Activated CD8-positive, alpha-beta memory T cell treated with anti-CD3 and anti-CD28 coated beads for 24 hours (primary cell): ENCODE data around the gene CDH2.

ENCODE experiments used
- DNase-seq: peaks from one replicate; pipeline ENCODE4 v3.0.0-alpha.2; 2020

CDH2 gene

GRCh38 chr18:28080876-28081300 lies 96.0 kb downstream of the CDH2 start:
- DNase-seq = no peak

- no peak for DNase-seq
These were observed 97.0 kb downstream of the CDH2 start for GRCh38 chr18:28079883-28080282.

DNA sequence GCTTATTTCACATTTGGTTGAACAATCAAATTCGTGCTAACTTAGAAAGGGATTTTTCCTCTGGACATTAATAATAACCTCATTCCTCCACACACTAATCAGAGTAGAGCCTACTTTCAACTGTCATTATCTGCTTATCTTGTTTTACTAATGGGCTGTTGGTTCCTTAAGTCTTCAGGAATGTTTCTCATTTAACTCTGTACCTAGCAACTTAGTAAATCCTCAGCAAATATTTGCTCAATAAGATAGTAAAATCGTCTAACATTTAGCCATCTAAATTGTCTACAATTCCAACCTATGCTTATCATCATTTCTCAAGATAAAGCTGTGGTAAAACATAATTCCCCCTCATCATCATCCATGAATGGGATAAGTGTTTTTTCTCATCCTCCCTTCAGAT lies 98.1 kb downstream of the CDH2 start:
- DNase-seq = no peak

DNA sequence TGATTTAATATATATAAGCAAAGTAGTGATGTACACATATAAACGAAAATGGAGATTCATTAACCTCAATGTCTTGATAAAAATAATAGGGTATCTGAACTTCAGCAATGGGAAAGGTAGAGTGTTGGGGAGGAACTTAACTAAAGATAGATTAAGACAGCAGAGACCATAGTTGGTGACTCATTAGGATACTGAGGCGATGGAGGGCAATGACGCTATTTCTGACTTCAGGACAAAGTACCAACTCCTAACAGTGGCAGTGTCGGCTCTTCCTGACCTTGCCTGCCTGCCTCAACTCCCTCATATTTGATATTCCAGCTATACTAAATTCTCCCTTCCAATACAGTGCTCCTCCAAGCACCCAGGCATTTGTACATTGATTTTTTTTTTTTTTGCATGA lies 98.6 kb downstream of the CDH2 start:
- DNase-seq = no peak

GRCh38 chr18:28075501-28075900 lies 101.4 kb downstream of the CDH2 start:
- DNase-seq = no peak

GRCh38 chr18:28074076-28074475 lies 102.9 kb downstream of the CDH2 start:
- DNase-seq = no peak

GRCh38 chr18:28073658-28074057 lies 103.3 kb downstream of the CDH2 start:
- DNase-seq = no peak

DNA sequence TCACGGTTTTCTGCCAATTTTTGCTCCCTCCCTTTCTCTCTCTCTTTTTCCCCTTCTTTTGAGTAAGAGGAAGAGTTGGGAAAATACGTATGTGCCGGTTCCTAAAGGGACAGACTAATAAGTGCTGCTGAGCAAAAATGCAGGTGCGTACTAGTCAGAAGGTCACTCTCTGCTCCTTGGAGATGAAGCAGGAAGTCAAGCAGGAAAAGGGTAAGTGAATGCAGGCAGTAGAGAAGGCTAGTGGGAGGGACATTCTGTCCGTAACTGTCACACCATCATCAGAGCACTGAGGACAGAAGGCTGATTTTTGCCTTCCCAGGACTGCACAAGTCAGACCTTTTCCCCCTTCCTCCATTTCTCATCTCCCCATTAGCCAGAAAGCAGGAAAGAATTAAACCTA lies 105.7 kb downstream of the CDH2 start:
- no peak for DNase-seq

DNA sequence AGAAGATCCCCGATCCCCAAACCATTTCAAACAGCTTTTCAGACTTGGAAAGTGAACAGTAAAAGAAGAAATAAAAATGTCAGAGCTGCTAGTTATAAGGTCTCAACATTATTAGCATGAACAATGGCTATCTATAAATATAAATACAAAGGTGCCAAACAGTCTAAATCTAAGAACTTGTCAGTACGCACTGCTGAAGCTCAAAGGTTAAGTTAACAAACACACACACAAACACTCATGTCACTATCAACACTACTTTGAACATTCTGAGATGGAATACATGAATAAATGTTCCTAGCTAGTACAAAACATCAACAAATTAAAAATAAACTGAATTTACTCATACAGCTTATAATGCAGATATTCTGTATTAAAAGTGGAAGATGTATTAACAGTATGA lies 108.7 kb downstream of the CDH2 start:
- no peak for DNase-seq

- DNase-seq = no peak
These were observed 109.6 kb downstream of the CDH2 start for GRCh38 chr18:28067346-28067745.

DNA sequence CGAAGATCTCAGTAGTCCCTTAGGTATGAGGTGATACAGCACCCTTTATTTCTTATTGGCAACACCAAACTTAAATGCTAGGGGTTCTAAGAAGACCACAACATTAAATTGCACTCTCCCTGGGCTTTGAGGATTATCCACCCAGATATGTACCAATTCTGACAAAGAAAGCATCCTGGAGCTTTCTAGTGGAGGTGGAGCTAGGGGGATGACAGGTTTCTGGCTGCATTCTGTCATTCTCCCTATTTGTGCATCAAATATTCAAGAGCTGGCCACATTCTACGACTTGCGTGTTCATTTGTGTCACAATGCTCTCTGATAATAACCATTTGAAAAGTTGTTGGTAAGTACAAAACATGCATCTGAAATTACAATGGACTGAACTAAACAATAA lies 111.1 kb downstream of the CDH2 start:
- no peak for DNase-seq

GRCh38 chr18:28065031-28065792 lies 111.7 kb downstream of the CDH2 start:
- no peak for DNase-seq

DNA sequence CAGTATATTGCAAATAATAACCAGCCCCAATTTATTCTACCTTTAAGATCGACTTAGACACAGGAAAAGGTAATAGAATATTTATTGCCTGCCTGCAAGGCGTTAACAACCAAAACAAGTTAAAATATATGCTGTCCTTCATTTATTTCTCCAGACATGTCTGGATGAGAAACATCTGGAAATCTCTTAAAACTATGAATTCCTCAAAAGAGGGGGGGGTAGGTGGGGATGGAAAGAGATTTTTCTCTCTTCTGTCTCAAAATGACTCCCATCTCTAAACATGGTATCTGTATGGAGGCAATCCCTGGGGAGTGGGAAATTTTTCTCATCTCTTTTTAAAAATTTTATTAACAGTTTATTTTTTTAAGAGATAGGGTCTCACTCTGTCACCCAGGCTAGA lies 113.0 kb downstream of the CDH2 start:
- no peak for DNase-seq

GRCh38 chr18:28063271-28063761 lies 113.6 kb downstream of the CDH2 start:
- DNase-seq = no peak

- no peak for DNase-seq
These were observed 114.5 kb downstream of the CDH2 start for GRCh38 chr18:28062443-28062842.

DNA sequence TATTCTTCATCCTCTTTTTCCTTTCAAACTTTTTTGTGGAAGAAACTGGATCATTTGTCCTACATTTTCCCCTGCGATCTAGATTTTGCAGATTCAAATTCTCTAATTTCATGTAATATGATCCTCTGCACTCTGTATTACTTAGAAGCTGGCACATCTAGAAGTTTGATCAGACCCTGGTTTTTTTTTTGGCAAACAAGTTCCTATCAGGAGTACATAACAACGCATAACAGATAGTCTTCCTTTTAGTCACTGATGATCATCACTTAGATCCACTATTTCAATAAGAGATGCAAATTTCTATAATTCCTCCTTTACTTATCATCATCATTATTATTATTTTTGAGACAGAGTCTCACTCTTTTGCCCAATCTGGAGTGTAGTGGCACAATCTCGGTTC lies 117.1 kb downstream of the CDH2 start:
- DNase-seq = no peak

GRCh38 chr18:28050545-28050944 lies 126.4 kb downstream of the CDH2 start:
- DNase-seq = no peak

- DNase-seq = no peak
These were observed 128.3 kb downstream of the CDH2 start for GRCh38 chr18:28048612-28049011.

GRCh38 chr18:28045880-28046279 lies 131.1 kb downstream of the CDH2 start:
- no peak for DNase-seq

- DNase-seq = no peak
These were observed 131.6 kb downstream of the CDH2 start for GRCh38 chr18:28045176-28045810.

- no peak for DNase-seq
These were observed 132.9 kb downstream of the CDH2 start for GRCh38 chr18:28044036-28044435.

DNA sequence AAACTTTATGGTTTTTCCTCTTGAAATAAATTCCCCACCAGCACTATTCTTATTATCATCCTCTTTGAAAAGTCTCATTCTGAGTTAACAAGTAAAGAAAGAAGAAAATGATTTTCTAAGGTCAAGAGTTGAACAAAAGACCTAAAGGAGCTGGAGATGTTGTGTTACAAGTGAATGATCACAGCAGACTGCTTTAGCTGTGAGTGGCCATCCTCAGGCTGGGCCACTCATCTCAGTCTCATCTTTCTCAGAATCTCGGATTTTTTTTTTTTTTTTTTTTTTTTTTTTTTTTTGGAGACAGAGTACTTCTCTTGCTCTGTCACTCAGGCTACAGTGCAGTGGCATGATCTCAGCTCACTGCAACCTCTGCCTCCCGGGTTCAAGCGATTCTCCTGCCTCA lies 133.3 kb downstream of the CDH2 start:
- no peak for DNase-seq

DNA sequence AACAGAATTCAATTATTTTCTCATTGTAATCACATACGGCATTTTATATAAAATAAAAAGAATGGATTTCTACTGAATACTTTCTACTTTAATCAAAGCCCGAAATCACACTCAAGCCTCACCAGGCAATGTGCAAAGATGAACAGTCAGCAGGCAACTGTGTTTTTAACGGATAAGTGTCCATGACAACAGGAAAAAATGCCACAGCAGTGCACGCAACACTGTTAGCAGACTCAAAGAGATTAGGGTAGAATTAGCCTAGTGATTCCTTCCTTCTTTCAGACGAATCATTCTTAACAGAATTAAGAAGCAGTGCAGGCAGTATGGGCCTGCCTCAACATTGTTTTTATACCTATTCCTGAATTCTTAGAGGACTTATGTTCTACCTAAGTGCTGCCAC lies 135.6 kb downstream of the CDH2 start:
- no peak for DNase-seq

DNA sequence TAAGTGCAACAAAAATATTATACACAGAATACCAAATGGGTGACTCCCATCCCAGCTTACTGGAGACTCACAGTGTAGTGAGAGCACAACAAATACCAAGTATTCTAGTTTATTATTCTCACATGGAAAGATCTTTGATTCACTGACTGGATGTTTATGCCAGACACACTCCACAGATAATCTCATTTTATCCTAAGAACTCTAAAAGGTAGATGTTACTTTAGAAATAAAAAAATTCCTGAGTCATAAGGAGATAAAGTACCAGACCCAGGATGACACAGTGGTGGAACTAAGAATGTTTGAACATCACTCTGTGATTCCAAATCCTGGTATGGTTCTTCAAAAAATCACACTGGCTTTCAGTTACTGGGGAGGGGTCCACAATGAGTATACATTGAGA lies 136.2 kb downstream of the CDH2 start:
- no peak for DNase-seq

DNA sequence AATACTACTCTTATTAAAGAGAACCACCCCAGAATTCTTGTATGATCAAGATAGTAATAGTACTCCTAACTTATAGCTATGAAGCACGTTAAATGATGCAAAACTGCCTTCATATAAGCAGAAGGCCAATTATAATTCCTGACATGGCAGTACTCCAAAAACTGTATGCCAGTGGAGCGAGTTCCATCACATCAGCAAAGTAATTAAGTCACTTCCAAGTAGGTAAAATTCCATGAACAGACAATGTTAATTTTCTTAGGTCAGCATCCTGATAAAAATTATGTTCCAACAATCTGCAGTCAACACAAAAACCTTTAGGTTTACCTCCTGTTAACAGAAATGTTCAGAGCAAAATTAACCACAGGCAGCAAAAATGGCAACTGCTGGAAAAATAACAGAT lies 136.7 kb downstream of the CDH2 start:
- no peak for DNase-seq
